GM19324 (cell line): Measurements from ENCODE around the gene TNS3.

Source experiments
- ATAC-seq: cut with Tn5 transposase; IDR thresholded peaks from one replicate; pipeline ENCODE4 v1.9.1; 2021; ENCODE audit warnings: mild to moderate bottlenecking, moderate library complexity; ENCODE audit not compliant: unreplicated experiment, low FRiP score

The TNS3 gene

GRCh38 chr7:47325337-47325736, 256.6 kb downstream of the TNS3 start:
- no peak for ATAC-seq

- no peak for ATAC-seq
Observed at GRCh38 chr7:47323904-47324303, 258.0 kb downstream of the TNS3 start.

GRCh38 chr7:47322731-47323130, 259.2 kb downstream of the TNS3 start:
- ATAC-seq: no peak

GRCh38 chr7:47320296-47320695, 261.6 kb downstream of the TNS3 start:
- no peak for ATAC-seq

GRCh38 chr7:47318395-47319182, 263.3 kb downstream of the TNS3 start:
- peak; percentile 52 for ATAC-seq

- ATAC-seq: no peak
Observed at GRCh38 chr7:47317487-47317886, 264.4 kb downstream of the TNS3 start.

GRCh38 chr7:47314728-47315607, 266.9 kb downstream of the TNS3 start:
- no peak for ATAC-seq

GRCh38 chr7:47314248-47314647, 267.7 kb downstream of the TNS3 start:
- ATAC-seq: no peak

GRCh38 chr7:47313564-47313963, 268.3 kb downstream of the TNS3 start:
- no peak for ATAC-seq

- ATAC-seq: no peak
Observed at GRCh38 chr7:47311891-47312290, 270.0 kb downstream of the TNS3 start.

GRCh38 chr7:47310020-47310419, 271.9 kb downstream of the TNS3 start:
- no peak for ATAC-seq

GRCh38 chr7:47308808-47309207, 273.1 kb downstream of the TNS3 start:
- no peak for ATAC-seq

- no peak for ATAC-seq
Observed at GRCh38 chr7:47307311-47307710, 274.6 kb downstream of the TNS3 start.

- no peak for ATAC-seq
Observed at GRCh38 chr7:47304727-47305719, 276.9 kb downstream of the TNS3 start.

- no peak for ATAC-seq
Observed at GRCh38 chr7:47303695-47304453, 278.0 kb downstream of the TNS3 start.

- ATAC-seq: no peak
Observed at GRCh38 chr7:47303014-47303694, 278.8 kb downstream of the TNS3 start.

- ATAC-seq: no peak
Observed at GRCh38 chr7:47302560-47302959, 279.4 kb downstream of the TNS3 start.

GRCh38 chr7:47301657-47302295, 280.1 kb downstream of the TNS3 start:
- no peak for ATAC-seq

- ATAC-seq: no peak
Observed at GRCh38 chr7:47301105-47301477, 280.8 kb downstream of the TNS3 start.
